ENCODE measurements around the gene CUL3. TPM values are rescaled to one million over a fixed set of nuclear protein-coding genes. Genes with fewer than 3 reads are reported as not detected.

Gene CUL3
- total and polyA plus RNA-seq, 2 of the 8 experiments (the other 6 are each of a cell fraction or from before 2014, with no cell fraction given) = 28.5 to 113 TPM

- TF ChIP-seq CHD7 (IDR thresholded peaks at IDR 0.05; ENCODE audit: insufficient replicate concordance, low read length) (no peak), USF2 (IDR thresholded peaks at IDR 0.05; ENCODE audit: low read length) (no peak), SP2 (IDR thresholded peaks at IDR 0.05; ENCODE audit: low read length) (no peak), RNF2 (IDR thresholded peaks at IDR 0.05; ENCODE audit: borderline replicate concordance, low read depth, low read length, missing control alignments, poor library complexity, severe bottlenecking) (no peak)
These were observed 150.5 kb downstream of the CUL3 start (continued) for GRCh38 chr2:224434618-224435017.

All from H1 (cell line).